K562 (cell line): ENCODE data around the gene NPM3. TPM values are rescaled to one million over a fixed set of nuclear protein-coding genes. Genes with fewer than 3 reads are reported as not detected.
"Not testable (repeated sequence)": the region's sequence is repeated elsewhere in the genome, so short reads cannot be mapped to it uniquely, and the experiment has no call there.

Source experiments
- ATAC-seq: fragments of 200-7000 bp; cut with Tn5 transposase; 3 replicates; pipeline ENCODE4 v1.9.1; 2020; ENCODE audit warnings: moderate library complexity
- BruUV-seq: library from RNA; stranded (reverse); fragments of 400-500 nt; replicated peaks from 2 replicates; lab custom pipeline; 2021; lab: Mats Ljungman, UMichigan
- CTCF ChIA-PET: fragments of 300-600 bp; formaldehyde crosslinking; extraction: SDS; loops from one replicate; lab custom pipeline; 2021; ENCODE audit warnings: low intra/inter-chr PET ratio; lab: Yijun Ruan, JAX
- POLR2A ChIA-PET: fragments of 300-600, 350-650 bp; sonication (Branson Sonifier 250); formaldehyde crosslinking; extraction: SDS; loops from one replicate; lab custom pipeline; 2021; ENCODE audit warnings: antibody characterized with exemption, inconsistent platforms; lab: Yijun Ruan, JAX
- DNase-seq, 4 experiments: peaks; one replicate each; pipeline versions ENCODE4 v3.0.0 to v3.0.0-alpha.2; 2011 to 2018; ENCODE audit warnings: low spot score in 3 of 4, mixed read lengths in 3 of 4; ENCODE audit errors: extremely low read depth in 1 of 4
- FAIRE-seq: peaks from 2 replicates; lab custom pipeline; 2011; peaks lifted over from hg19 to GRCh38; lab: Jason Lieb, UNC
- H2AFZ ChIP-seq: 2 replicates; pipeline ENCODE4 v1.6.0; 2011; ENCODE audit warnings: low read depth, low read length, control low read depth, inconsistent platforms
- H3K27ac ChIP-seq: fragments of 200-600 bp; 3 replicates; pipeline ENCODE4 v1.8.0; 2011; ENCODE audit warnings: low read depth, mild to moderate bottlenecking, control low read depth, inconsistent platforms, low read length, moderate library complexity, mixed read lengths; ENCODE audit errors: extremely low read depth
- H3K27me3 ChIP-seq, 2 experiments: fragments of 300-600 bp in 1 of 2; 2 replicates in 1 of 2; 3 replicates in 1 of 2; pipeline versions ENCODE4 v1.6.0 to v1.8.0; 2011; ENCODE audit warnings: inconsistent platforms in 2 of 2, low read length in 2 of 2, mild to moderate bottlenecking in 1 of 2, mixed read lengths in 1 of 2, moderate library complexity in 1 of 2; ENCODE audit not compliant: control insufficient read depth in 2 of 2, insufficient read depth in 2 of 2
- H3K36me3 ChIP-seq: fragments of 300-600 bp; 3 replicates; pipeline ENCODE4 v1.8.0; 2011; ENCODE audit warnings: mild to moderate bottlenecking, low read length, inconsistent platforms; ENCODE audit not compliant: control insufficient read depth, insufficient read depth
- H3K4me1 ChIP-seq, 2 experiments: fragments of 200-600 bp in 1 of 2; replicated peaks in 1 of 2; 2 replicates in 1 of 2; 3 replicates in 1 of 2; pipeline versions ENCODE4 v1.5.1 to v1.8.0; 2011; ENCODE audit warnings: inconsistent platforms in 2 of 2, low read length in 2 of 2, mild to moderate bottlenecking in 1 of 2, mixed read lengths in 1 of 2, moderate library complexity in 1 of 2; ENCODE audit not compliant: control insufficient read depth in 2 of 2, insufficient read depth in 2 of 2
- H3K4me2 ChIP-seq: 2 replicates; pipeline ENCODE4 v1.6.1; 2011; ENCODE audit warnings: low read length, control low read depth, inconsistent platforms, mixed read lengths; ENCODE audit not compliant: insufficient read depth
- H3K4me3 ChIP-seq: fragments of 200-600 bp; sonication (generic), shearing (Covaris generic); 2 replicates; pipeline ENCODE4 v1.5.1; 2016; ENCODE audit warnings: control low read depth, inconsistent platforms
- H3K79me2 ChIP-seq: fragments of 200-600 bp; 3 replicates; pipeline ENCODE4 v1.8.0; 2011; ENCODE audit warnings: low read length, inconsistent platforms; ENCODE audit not compliant: control insufficient read depth, insufficient read depth
- H3K9ac ChIP-seq, 2 experiments: 2 replicates each; pipeline versions ENCODE4 v1.6.0 to v1.6.1; 2011; ENCODE audit warnings: low read depth in 2 of 2, low read length in 2 of 2, control low read depth in 1 of 2, inconsistent platforms in 1 of 2, mild to moderate bottlenecking in 1 of 2, mixed read lengths in 1 of 2; ENCODE audit not compliant: insufficient read depth in 1 of 2
- H3K9me1 ChIP-seq: one replicate; pipeline ENCODE4 v1.6.0; 2011; ENCODE audit warnings: inconsistent platforms, mild to moderate bottlenecking, low read length, moderate library complexity; ENCODE audit not compliant: control insufficient read depth, insufficient read depth
- H3K9me3 ChIP-seq: replicated peaks from 2 replicates; pipeline ENCODE4 v1.5.1; 2011; ENCODE audit warnings: low read depth, low read length, inconsistent platforms; ENCODE audit not compliant: control insufficient read depth, insufficient read depth
- H4K20me1 ChIP-seq: replicated peaks from 2 replicates; pipeline ENCODE4 v1.6.1; 2011; ENCODE audit warnings: low read length, inconsistent platforms, mixed read lengths; ENCODE audit not compliant: control insufficient read depth, insufficient read depth
- IRF2 ChIP-seq: sonication (generic); formaldehyde crosslinking; IDR thresholded peaks from 2 replicates; pipeline ENCODE4 v1.8.1; 2022; ENCODE audit warnings: mild to moderate bottlenecking, missing genetic modification reagents
- KLF1 ChIP-seq: fragments of 450-650 bp; IDR thresholded peaks from 2 replicates; pipeline ENCODE4 v1.6.1; 2016; ENCODE audit warnings: missing genetic modification characterization, missing compliant biosample characterization
- L3MBTL2 ChIP-seq: fragments of 450-650 bp; IDR thresholded peaks from 2 replicates; pipeline ENCODE4 v1.6.1; 2016; ENCODE audit warnings: mild to moderate bottlenecking, moderate library complexity
- NFRKB ChIP-seq: fragments of 450-650 bp; IDR thresholded peaks from 2 replicates; pipeline ENCODE4 v1.6.1; 2016; ENCODE audit warnings: low read depth
- RBM17 ChIP-seq: fragments of 200-400 bp; formaldehyde crosslinking; IDR thresholded peaks from 2 replicates; pipeline ENCODE4 v1.6.1; 2017; ENCODE audit warnings: low read depth, mild to moderate bottlenecking, low read length, borderline replicate concordance
- STAT5B ChIP-seq: fragments of 250-450 bp; sonication (Bioruptor Pico); IDR thresholded peaks from 2 replicates; pipeline ENCODE4 v1.8.0; 2021; ENCODE audit warnings: mild to moderate bottlenecking, inconsistent platforms
- ZC3H4 ChIP-seq: sonication (generic); formaldehyde crosslinking; IDR thresholded peaks from 2 replicates; pipeline ENCODE4 v1.9.0; 2021; ENCODE audit warnings: missing genetic modification reagents, borderline replicate concordance
- ZNF780A ChIP-seq: fragments of 250-450 bp; sonication (Bioruptor Pico); IDR thresholded peaks from 2 replicates; pipeline ENCODE4 v1.5.0; 2021; ENCODE audit warnings: mild to moderate bottlenecking
- WGBS: fragments of 100-300 bp; shearing (Covaris generic); methylation state at CpG from one replicate; pipeline ENCODE4 v1.1.6; 2016; ENCODE audit warnings: low coverage, mixed read lengths; ENCODE audit not compliant: insufficient coverage; ENCODE audit errors: missing lambda C conversion rate; 5-methylcytosine and 5-hydroxymethylcytosine counted together
- in situ Hi-C: fragments of 300-500 bp; cut with MboI; formaldehyde crosslinking; loops from 4 replicates; pipeline ENCODE4 v1.15.0; 2018; ENCODE audit warnings: inconsistent platforms, mixed read lengths
- intact Hi-C: fragments of 100-400 bp; cut with micrococcal nuclease; formaldehyde crosslinking; loops from 2 replicates; pipeline ENCODE4 v1.14.2; 2022
- polyA plus RNA-seq, 8 experiments: library from polyadenylated mRNA; depleted of rRNA in 4 of 8; stranded (reverse) in 5 of 8; unstranded in 3 of 8; fragments of >200 nt; fragmentation: Nextera tagmentation in 2 of 8; fragmentation: Illumina TruSeq in 1 of 8; extraction: Ambion mirVana in 2 of 8; extraction: Trizol in 1 of 8; gene quantifications; 2 replicates each; pipeline versions ENCODE4 v1.2.1 to v1.2.3, GENCODE V29; 2011 to 2014; ENCODE audit warnings: inconsistent platforms in 1 of 8, missing spikeins in 1 of 8
- total RNA-seq, 7 experiments: library from RNA; depleted of rRNA in 6 of 7; stranded (reverse); fragments of >200 nt in 6 of 7; fragmentation: Illumina TruSeq in 2 of 7; extraction: Trizol in 2 of 7; gene quantifications; 2 replicates each; pipeline versions ENCODE4 v1.2.1 to v1.2.3, GENCODE V29; 2011 to 2021; ENCODE audit warnings: low replicate concordance in 1 of 7
- TF ChIP-seq, protein P1 (sequence below): fragments of 450-650 bp; IDR thresholded peaks from 2 replicates; pipeline ENCODE4 v1.6.1; 2017; ENCODE audit warnings: antibody characterized with exemption, mild to moderate bottlenecking

NPM3 gene
- total and polyA plus RNA-seq, 9 of the 15 experiments (the other 6 are each of a cell fraction or from before 2014, with no cell fraction given) = 15.2 to 239 (median 114) TPM

DNA sequence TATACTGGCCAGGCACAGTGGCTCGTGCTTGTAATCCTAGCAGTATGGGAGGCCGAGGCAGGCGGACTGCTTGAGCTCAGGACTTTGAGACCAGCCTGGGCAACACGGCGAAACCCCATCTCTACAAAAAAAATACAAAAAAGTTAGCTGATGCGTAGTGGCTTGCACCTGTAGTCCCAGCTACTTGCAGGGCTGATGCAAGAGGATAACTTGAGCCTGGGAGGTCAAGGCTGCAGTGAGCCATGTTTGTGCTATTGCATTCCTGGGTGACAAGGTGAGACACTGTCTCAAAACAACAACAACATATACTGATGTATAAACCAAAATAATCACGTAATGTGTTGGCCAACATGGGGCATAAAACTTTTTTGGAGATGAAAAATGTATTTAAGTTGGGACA is 6.4 kb upstream of the NPM3 start:
- Histone ChIP-seq H3K9me1 (no peaks in the 10 kb centered on the region), H3K27me3 (no peaks in the 10 kb centered on the region), H3K9me3 (no peaks in the 10 kb centered on the region), H3K36me3 (peaks cover 86% of the 10 kb centered on the region), H4K20me1 (no peaks in the 10 kb centered on the region), H3K4me1 (peaks cover 0 to 2% of the 10 kb centered on the region in 2 experiments; a peak in 1 of 5 replicates), H3K27ac (no peak overlapping the region), H3K4me3 (no peak overlapping the region), H3K79me2 (peaks cover 1% of the 10 kb centered on the region; the same call in 1 of the 3 replicates), H2AFZ (no peak overlapping the region), H3K4me2 (no peak overlapping the region), H3K9ac (no peak overlapping the region)
- in situ Hi-C loops (no loop called here), intact Hi-C loops (no loop called here)
- 94% methylated on average over 6 of the region's 7 CpGs for WGBS
- CTCF ChIA-PET = no interaction called here
- FAIRE-seq = no peak
- no TSS peak for BruUV-seq
- no peak for ATAC-seq
- POLR2A ChIA-PET = no interaction called here
- TF ChIP-seq NFRKB (no peak), STAT5B (CRISPR knock-in tag) (no peak), IRF2 (CRISPR knock-in tag) (no peak), ZC3H4 (CRISPR knock-in tag) (no peak), KLF1 (no peak), L3MBTL2 (no peak), ZNF780A (CRISPR knock-in tag) (no peak), RBM17 (no peak)
- TF ChIP-seq, protein P1, sequence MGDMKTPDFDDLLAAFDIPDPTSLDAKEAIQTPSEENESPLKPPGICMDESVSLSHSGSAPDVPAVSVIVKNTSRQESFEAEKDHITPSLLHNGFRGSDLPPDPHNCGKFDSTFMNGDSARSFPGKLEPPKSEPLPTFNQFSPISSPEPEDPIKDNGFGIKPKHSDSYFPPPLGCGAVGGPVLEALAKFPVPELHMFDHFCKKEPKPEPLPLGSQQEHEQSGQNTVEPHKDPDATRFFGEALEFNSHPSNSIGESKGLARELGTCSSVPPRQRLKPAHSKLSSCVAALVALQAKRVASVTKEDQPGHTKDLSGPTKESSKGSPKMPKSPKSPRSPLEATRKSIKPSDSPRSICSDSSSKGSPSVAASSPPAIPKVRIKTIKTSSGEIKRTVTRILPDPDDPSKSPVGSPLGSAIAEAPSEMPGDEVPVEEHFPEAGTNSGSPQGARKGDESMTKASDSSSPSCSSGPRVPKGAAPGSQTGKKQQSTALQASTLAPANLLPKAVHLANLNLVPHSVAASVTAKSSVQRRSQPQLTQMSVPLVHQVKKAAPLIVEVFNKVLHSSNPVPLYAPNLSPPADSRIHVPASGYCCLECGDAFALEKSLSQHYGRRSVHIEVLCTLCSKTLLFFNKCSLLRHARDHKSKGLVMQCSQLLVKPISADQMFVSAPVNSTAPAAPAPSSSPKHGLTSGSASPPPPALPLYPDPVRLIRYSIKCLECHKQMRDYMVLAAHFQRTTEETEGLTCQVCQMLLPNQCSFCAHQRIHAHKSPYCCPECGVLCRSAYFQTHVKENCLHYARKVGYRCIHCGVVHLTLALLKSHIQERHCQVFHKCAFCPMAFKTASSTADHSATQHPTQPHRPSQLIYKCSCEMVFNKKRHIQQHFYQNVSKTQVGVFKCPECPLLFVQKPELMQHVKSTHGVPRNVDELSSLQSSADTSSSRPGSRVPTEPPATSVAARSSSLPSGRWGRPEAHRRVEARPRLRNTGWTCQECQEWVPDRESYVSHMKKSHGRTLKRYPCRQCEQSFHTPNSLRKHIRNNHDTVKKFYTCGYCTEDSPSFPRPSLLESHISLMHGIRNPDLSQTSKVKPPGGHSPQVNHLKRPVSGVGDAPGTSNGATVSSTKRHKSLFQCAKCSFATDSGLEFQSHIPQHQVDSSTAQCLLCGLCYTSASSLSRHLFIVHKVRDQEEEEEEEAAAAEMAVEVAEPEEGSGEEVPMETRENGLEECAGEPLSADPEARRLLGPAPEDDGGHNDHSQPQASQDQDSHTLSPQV = no peak
- TF ChIP-seq, all 486 proteins: peak for 0
- no peak for DNase-seq

DNA sequence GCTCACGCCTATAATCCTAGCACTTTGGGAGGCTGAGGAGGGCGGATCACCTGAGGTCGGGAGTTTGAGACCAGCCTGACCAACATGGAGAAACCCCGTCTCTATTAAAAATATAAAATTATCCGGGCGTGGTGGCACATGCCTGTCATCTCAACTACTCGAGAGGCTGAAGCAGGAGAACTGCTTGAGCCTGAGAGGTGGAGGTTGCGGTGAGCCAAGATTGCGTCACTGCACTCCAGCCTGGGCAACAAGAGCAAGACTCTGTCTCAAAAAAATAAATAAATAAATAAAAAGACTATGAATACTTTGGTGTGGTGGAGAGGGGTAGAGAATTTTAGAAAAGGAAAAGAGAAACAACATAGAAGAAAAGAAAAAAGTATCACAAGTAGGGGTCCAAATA is 6.0 kb upstream of the NPM3 start:
- H3K4me3 ChIP-seq, H3K27ac ChIP-seq, H3K9me1 ChIP-seq, H2AFZ ChIP-seq, H3K79me2 ChIP-seq, BruUV-seq, DNase-seq, H3K4me1 ChIP-seq, H3K9me3 ChIP-seq, in situ Hi-C loops, H3K9ac ChIP-seq, FAIRE-seq, H3K4me2 ChIP-seq, ATAC-seq, intact Hi-C loops, H4K20me1 ChIP-seq, H3K27me3 ChIP-seq: not testable (repeated sequence)
- POLR2A ChIA-PET = interaction anchor here (1.6 kb wide), 1 partner anchor 8 kb away, joined by 4 read pairs; no protein-coding TSS in a partner anchor
- CTCF ChIA-PET = interaction anchor here (0.7 kb wide), 1 partner anchor 51 kb away, joined by 5 read pairs; no protein-coding TSS in a partner anchor
- H3K36me3 ChIP-seq = peaks cover 84% of the 10 kb centered on the region
- 96% methylated on average over 4 of the region's 9 CpGs for WGBS
